OCI-LY7 (cell line): Measurements from ENCODE around the gene SORCS3. TPM values are rescaled to one million over a fixed set of nuclear protein-coding genes. Genes with fewer than 3 reads are reported as not detected.

Experiments
- BruUV-seq: library from RNA; stranded (reverse); fragments of 400-500 nt; replicated peaks from 2 replicates; lab custom pipeline; 2021; lab: Mats Ljungman, UMichigan
- CTCF ChIA-PET: fragments of 300-600 bp; sonication (Branson Sonifier 250); formaldehyde crosslinking; loops from one replicate; lab custom pipeline; 2022; ENCODE audit warnings: antibody characterized with exemption; ENCODE audit not compliant: unreplicated experiment; lab: Charles Lee
- POLR2A ChIA-PET: fragments of 300-600 bp; sonication (Branson Sonifier 250); formaldehyde crosslinking; loops from one replicate; lab custom pipeline; 2022; ENCODE audit warnings: antibody characterized with exemption; lab: Charles Lee
- DNase-seq: peaks from one replicate; pipeline ENCODE4 v3.0.0-alpha.2; 2015; ENCODE audit warnings: low spot score
- H2AFZ ChIP-seq: fragments of 200-600 bp; sonication (generic), shearing (Covaris generic); 2 replicates; pipeline ENCODE4 v1.6.1; 2014; ENCODE audit warnings: mild to moderate bottlenecking, antibody characterized with exemption, low read length, moderate library complexity
- H3K27ac ChIP-seq: fragments of 200-600 bp; sonication (generic); 2 replicates; pipeline ENCODE4 v1.5.1; 2014; ENCODE audit warnings: mixed run types, low read depth, mild to moderate bottlenecking, moderate library complexity, low read length, inconsistent platforms; ENCODE audit not compliant: poor library complexity, severe bottlenecking
- H3K36me3 ChIP-seq: fragments of 200-600 bp; sonication (generic); 2 replicates; pipeline ENCODE4 v1.6.1; 2014; ENCODE audit warnings: mild to moderate bottlenecking, antibody characterized with exemption, low read length, moderate library complexity, mixed read lengths; ENCODE audit not compliant: insufficient read depth
- H3K4me1 ChIP-seq: fragments of 200-600 bp; sonication (generic); 2 replicates; pipeline ENCODE4 v1.5.1; 2014; ENCODE audit warnings: mild to moderate bottlenecking, low read length; ENCODE audit not compliant: insufficient read depth, poor library complexity, severe bottlenecking
- H3K4me2 ChIP-seq: fragments of 200-600 bp; sonication (generic); 2 replicates; pipeline ENCODE4 v1.6.1; 2014; ENCODE audit warnings: mild to moderate bottlenecking, low read length
- H3K4me3 ChIP-seq: fragments of 200-600 bp; sonication (generic); 2 replicates; pipeline ENCODE4 v1.5.1; 2014; ENCODE audit warnings: mild to moderate bottlenecking, low read depth, low read length; ENCODE audit not compliant: poor library complexity, severe bottlenecking
- H3K79me2 ChIP-seq: fragments of 200-600 bp; sonication (generic); 2 replicates; pipeline ENCODE4 v1.6.1; 2016; ENCODE audit warnings: low read depth, mild to moderate bottlenecking, low read length, moderate library complexity, mixed read lengths; ENCODE audit not compliant: insufficient read depth
- H3K9me2 ChIP-seq: fragments of 200-600 bp; sonication (generic); 2 replicates; pipeline ENCODE4 v1.6.1; 2016; ENCODE audit warnings: mild to moderate bottlenecking, low read length, mixed read lengths; ENCODE audit not compliant: insufficient read depth
- H3K9me3 ChIP-seq: fragments of 200-600 bp; sonication (generic); 2 replicates; pipeline ENCODE4 v1.6.1; 2014; ENCODE audit warnings: mild to moderate bottlenecking, mixed run types, low read length, mixed read lengths
- H4K20me1 ChIP-seq: fragments of 200-600 bp; sonication (generic); 2 replicates; pipeline ENCODE4 v1.6.1; 2014; ENCODE audit warnings: mild to moderate bottlenecking, antibody characterized with exemption, low read length, moderate library complexity, mixed read lengths; ENCODE audit not compliant: insufficient read depth
- EZH2phosphoT487 ChIP-seq: fragments of 200-600 bp; sonication (generic); IDR thresholded peaks from 2 replicates; pipeline ENCODE4 v1.6.1; 2018; ENCODE audit warnings: low read depth, borderline replicate concordance, mild to moderate bottlenecking, mixed run types, antibody characterized with exemption, low read length, moderate library complexity, mixed read lengths
- intact Hi-C: fragments of 100-400 bp; cut with micrococcal nuclease; formaldehyde crosslinking; loops from one replicate; pipeline ENCODE4 v1.10.0; 2022; ENCODE audit not compliant: unreplicated experiment
- total RNA-seq, 2 experiments: library from RNA; depleted of rRNA in 1 of 2; stranded (reverse); fragments of >200 nt in 1 of 2; shearing (Covaris generic) in 1 of 2; gene quantifications; 2 replicates each; pipeline ENCODE4 v1.2.3, GENCODE V29; 2014 to 2022
- TF ChIP-seq, protein P1 (sequence below): fragments of 200-600 bp; sonication (generic); conservative IDR thresholded peaks from 2 replicates; pipeline ENCODE4 v1.5.1; 2014; ENCODE audit warnings: mild to moderate bottlenecking, antibody characterized with exemption, low read length, moderate library complexity, mixed read lengths

The SORCS3 gene
- total RNA-seq, 2 experiments from 2014 or later: not detected

DNA sequence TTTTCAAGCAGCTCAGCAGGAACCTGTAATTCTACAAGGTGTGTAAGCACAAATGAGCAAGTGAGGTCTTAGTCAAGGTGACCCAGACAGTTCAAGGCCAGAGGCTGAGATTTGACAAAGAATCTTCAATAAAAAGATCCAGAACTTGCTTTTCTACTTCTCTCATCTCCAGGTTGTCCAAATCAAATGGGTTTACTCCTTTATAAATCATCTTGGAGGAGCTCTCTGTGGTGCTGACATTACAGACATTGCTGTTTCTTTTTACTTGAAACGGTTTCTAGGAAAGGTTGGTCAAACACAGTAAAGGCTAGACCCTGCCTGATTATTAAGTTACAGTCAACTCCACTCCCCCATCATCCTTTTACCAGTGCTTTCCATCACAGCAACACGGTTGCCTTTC, 504.6 kb downstream of the SORCS3 start:
- H3K79me2 ChIP-seq: no peaks in the 10 kb centered on the region
- H3K4me3 ChIP-seq: no peak overlapping the region
- no peaks in the 10 kb centered on the region for H3K4me1 ChIP-seq
- CTCF ChIA-PET: no interaction called here
- intact Hi-C loops: no loop called here
- H3K9me3 ChIP-seq: no peaks in the 10 kb centered on the region
- no peaks in the 10 kb centered on the region for H3K9me2 ChIP-seq
- POLR2A ChIA-PET: interaction anchor here (0.7 kb wide), 1 partner anchor 1106 kb away, joined by 3 read pairs; no protein-coding TSS in a partner anchor
- no TSS peak for BruUV-seq
- no peak overlapping the region for H2AFZ ChIP-seq
- no peaks in the 10 kb centered on the region for H3K36me3 ChIP-seq
- H3K4me2 ChIP-seq: no peak overlapping the region
- H4K20me1 ChIP-seq: no peaks in the 10 kb centered on the region
- TF ChIP-seq, protein P1, sequence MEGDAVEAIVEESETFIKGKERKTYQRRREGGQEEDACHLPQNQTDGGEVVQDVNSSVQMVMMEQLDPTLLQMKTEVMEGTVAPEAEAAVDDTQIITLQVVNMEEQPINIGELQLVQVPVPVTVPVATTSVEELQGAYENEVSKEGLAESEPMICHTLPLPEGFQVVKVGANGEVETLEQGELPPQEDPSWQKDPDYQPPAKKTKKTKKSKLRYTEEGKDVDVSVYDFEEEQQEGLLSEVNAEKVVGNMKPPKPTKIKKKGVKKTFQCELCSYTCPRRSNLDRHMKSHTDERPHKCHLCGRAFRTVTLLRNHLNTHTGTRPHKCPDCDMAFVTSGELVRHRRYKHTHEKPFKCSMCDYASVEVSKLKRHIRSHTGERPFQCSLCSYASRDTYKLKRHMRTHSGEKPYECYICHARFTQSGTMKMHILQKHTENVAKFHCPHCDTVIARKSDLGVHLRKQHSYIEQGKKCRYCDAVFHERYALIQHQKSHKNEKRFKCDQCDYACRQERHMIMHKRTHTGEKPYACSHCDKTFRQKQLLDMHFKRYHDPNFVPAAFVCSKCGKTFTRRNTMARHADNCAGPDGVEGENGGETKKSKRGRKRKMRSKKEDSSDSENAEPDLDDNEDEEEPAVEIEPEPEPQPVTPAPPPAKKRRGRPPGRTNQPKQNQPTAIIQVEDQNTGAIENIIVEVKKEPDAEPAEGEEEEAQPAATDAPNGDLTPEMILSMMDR: no peak
- TF ChIP-seq EZH2phosphoT487: no peak
- DNase-seq: no peak
- no peak overlapping the region for H3K27ac ChIP-seq

DNA sequence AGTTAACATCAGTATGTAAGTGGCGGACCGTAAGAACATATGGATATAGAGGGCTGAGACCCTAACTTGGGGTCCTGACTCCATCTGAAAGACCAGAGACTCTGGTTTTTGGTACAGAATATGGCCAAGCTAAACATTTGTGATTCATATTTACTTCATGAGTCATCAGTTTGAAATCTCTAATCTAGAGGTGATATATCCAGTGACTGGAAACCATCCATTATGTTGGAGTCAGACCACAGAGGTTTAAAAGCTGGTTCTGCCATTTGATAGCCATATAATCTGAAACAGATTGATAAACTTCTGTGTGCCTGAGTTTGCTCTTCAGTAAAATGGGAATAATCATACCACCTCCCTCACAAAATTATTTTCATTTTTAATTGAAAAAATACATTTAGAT, 505.3 kb downstream of the SORCS3 start:
- no peaks in the 10 kb centered on the region for H3K79me2 ChIP-seq
- no TSS peak for BruUV-seq
- no peaks in the 10 kb centered on the region for H3K9me2 ChIP-seq
- intact Hi-C loops: no loop called here
- no peak overlapping the region for H3K4me3 ChIP-seq
- no peak overlapping the region for H3K4me2 ChIP-seq
- ChIA-PET CTCF (no interaction called here), POLR2A (no interaction called here)
- no peaks in the 10 kb centered on the region for H3K36me3 ChIP-seq
- H3K9me3 ChIP-seq: no peaks in the 10 kb centered on the region
- H3K27ac ChIP-seq: no peak overlapping the region
- H2AFZ ChIP-seq: no peak overlapping the region
- DNase-seq: no peak
- no peaks in the 10 kb centered on the region for H3K4me1 ChIP-seq
- TF ChIP-seq, protein P1: no peak
- no peak for TF ChIP-seq EZH2phosphoT487
- no peaks in the 10 kb centered on the region for H4K20me1 ChIP-seq

DNA sequence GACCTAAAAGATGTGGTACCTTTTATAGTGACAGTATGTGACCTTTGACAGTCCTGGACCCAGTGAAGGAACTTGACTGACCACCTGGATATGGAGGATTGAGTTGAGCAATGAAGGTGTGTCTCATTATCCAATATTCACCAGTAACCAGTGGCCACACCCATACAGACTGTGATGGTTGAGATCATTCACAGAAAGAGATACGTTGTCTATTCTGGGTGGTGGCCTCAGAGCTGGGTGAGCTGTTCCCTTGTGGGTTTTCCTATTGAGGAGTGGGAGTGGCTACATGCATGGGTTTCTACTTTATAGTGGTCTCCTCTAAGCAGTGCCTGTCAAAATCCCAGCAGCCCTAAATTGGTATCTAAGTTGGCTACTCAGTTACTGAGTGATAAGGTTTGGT, 507.4 kb downstream of the SORCS3 start:
- H3K36me3 ChIP-seq: no peaks in the 10 kb centered on the region
- no peaks in the 10 kb centered on the region for H3K9me2 ChIP-seq
- H3K4me1 ChIP-seq: no peaks in the 10 kb centered on the region
- ChIA-PET POLR2A (interaction anchor here (0.9 kb wide), 1 partner anchor 1029 kb away, joined by 4 read pairs; no protein-coding TSS in a partner anchor), CTCF (no interaction called here)
- no peak for TF ChIP-seq EZH2phosphoT487
- TF ChIP-seq, protein P1: no peak
- no peaks in the 10 kb centered on the region for H3K9me3 ChIP-seq
- H3K4me2 ChIP-seq: no peak overlapping the region
- no peak overlapping the region for H3K4me3 ChIP-seq
- no peak overlapping the region for H2AFZ ChIP-seq
- no peaks in the 10 kb centered on the region for H3K79me2 ChIP-seq
- DNase-seq: no peak
- H3K27ac ChIP-seq: no peak overlapping the region
- intact Hi-C loops: no loop called here
- no peaks in the 10 kb centered on the region for H4K20me1 ChIP-seq
- no TSS peak for BruUV-seq
